NCI-H1436 (cell line): Measurements from ENCODE around the gene SLC27A2.
A peak's percentile ranks its signal among the peaks of the same experiment; 100 is the strongest.
"Not testable (repeated sequence)": the region's sequence is repeated elsewhere in the genome, so short reads cannot be mapped to it uniquely, and the experiment has no call there.

Experiments used
- DNase-seq: peaks from one replicate; lab custom pipeline; 2025; lab: John Stamatoyannopoulos, UW

SLC27A2 gene

DNA sequence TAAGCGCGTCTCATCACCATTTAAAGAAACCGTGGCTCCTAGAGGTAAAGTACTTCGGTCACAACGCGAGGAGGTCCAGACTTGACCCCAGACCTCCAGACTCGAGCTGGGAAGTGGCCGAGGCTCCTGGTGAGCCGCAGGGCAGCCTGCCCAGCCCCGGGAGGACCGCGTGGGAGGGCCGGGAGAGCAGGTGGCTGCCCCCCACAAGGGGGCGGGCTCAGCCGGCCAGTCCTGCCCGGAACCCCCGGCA is at the start of gene SLC27A2:
Gene SLC27A2 (plus strand): TSS at position 228 of the 250 bp plus-strand sequence. CDS start 232 bp downstream, outside the sequence.
- no peak for DNase-seq

DNA sequence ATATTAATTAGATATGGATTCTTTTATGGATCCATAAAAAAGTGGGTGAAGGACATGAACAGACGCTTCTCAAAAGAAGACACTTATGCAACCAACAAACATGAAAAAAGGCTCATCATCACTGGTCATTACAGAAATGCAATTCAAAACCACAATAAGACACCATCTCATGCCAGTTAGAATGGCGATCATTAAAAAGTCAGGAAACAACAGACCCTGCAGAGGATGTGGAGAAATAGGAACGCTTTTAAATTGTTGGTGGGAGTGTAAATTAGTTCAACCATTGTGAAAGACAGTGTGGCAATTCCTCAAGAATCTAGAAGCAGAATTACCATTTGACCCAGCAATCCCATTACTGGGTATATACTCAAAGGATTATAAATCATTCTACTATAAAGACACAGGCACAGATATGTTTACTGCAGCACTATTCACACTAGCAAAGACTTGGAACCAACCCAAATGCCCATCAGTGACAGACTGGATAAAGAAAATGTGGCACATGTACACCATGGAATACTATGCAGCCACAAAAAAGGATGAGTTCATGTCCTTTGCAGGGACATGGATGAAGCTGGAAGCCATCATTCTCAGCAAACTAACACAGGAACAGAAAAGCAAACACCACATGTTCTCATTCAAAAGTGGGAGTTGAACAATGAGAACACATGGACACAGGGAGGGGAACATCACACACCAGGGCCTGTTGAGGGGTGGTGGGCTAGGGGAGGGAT is 49.6 kb upstream of the SLC27A2 start:
- not testable (repeated sequence) for DNase-seq

DNA sequence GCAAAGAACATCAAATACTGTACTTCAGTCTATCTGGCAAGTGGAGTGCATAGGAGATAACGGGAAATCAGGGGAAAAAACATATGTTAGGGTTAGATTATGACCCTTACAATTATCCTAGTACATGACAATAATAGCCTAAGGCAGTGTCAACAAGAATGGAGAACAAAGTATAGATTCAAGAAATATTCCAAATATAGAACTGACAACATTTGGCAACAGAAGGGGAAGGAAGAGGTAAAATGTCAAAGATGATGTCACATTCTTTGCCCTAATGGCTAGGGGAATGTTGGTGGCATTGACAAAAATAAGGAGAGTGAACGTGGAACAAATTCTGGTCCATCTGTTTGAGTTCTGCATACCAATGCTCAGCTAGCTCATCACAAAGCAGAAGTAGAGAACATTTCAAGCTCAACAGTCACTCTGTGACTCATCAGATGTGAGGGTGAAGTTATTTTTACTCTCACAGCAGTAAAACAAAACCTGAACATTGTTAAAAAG is 47.4 kb upstream of the SLC27A2 start:
- DNase-seq = no peak

DNA sequence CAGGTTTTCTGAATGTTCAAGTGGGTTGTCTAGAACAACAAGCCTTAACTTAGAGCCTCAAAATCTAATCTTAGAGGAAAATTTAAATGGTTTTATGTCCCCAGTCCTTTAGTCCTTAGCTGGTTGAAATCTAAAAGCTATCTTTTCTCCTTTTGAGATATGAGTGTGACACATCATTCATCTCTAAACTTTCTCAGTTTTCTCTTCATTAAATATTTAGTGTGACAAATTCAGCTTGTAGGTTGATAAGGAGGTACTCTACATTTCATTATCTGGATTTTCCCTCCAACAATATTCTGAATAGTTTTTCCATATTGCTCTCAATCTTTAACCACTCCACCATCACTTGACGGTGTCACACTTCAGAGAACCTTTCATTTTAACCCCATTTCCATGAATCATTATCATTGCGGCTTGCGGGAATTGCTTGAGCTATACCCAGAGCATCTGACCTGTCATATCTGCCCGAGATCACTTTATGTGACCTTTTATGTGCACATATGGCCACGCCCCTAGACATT is 46.9 kb upstream of the SLC27A2 start:
- DNase-seq = no peak

DNA sequence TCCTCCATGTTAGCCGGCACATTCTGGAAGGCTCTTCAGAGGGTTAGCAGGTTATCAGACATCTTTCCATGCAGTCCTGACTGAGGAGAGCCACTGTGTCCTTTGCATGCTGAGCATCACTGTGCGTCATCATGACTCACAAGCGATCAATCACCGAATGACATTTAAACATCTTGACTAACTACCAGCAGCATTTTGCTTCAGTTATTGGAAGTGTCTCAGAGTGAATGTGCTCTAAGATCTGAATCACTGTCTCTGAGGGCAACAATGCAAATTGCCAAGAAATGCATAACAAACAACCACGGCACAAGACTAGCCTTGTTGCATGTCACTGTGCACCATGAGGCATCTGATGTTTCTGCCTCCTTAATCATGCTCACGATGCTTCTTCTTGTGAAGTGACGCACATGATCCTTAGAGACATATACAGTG is 44.6 kb upstream of the SLC27A2 start:
- no peak for DNase-seq

DNA sequence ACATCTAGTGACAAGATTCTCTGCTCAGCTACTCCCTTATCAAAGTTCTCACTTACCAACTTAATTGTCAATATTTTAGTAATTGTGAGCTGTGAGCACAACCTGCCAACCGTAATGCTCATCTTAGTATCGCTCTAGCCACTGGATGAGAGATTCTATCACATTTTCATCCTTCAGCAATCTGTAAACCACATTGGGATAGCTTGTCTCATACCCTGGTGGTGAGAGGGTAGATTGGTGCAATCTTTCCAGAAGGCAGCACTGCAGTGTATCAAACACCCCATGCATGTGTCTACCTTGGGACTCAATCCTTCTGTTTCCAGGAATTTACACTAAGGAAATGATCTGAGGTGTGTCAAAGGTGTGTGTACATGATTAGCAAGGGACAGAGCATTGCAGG is 44.1 kb upstream of the SLC27A2 start:
- no peak for DNase-seq

DNA sequence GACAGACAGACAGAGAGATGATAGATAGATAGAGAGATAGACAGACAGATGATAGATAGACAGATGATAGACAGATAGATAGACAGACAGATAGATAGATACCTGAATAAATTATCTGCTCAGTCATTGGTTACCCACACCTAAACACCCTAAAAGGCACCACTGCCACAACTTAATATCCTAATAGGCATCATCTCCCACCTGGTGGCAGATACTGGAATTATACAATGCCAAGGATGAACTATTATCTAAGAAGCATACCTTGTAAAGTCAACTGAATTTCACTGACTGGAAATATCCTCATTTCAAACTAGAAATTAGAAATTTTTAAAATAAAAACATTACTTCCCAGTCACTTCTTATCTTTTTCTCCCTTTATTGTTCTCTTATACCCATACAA is 43.6 kb upstream of the SLC27A2 start:
- no peak for DNase-seq

DNA sequence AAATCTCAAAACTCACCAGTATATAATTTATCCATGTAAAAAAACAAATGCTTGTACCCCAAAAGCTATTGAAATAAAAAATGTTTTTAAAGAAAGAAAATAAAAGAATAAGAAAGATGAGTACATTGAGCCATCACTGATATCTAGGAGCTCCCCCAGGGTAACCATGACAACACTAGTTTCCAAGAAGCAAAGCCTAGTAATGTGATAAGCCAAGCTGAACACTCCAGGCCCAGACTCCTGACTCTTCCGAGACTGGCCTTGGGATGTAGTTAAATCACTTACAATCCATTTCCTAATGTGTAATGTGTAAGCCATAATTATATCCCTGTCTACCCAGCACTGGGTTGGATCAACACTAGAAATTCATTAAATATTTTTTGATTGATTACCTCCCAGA is 41.9 kb upstream of the SLC27A2 start:
- no peak for DNase-seq

DNA sequence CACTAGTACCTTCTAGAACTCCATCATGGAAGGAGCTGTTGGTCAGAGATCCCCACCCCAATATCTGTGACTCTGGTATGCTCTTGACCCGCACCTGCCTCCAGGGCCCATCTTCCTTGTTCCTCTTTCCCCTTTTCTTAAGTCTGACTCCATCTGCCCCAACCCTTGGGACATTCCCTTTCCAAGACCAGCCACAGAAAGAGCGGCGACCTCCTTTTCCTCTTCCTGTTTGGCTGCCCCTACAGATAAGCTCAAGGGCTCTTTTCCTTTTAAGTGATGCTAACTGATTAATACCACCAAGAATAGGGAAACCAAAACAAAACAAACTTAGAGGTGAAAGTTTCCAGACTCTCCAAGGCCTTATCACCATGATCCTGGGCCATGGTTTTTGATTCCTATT is 41.0 kb upstream of the SLC27A2 start:
- no peak for DNase-seq

DNA sequence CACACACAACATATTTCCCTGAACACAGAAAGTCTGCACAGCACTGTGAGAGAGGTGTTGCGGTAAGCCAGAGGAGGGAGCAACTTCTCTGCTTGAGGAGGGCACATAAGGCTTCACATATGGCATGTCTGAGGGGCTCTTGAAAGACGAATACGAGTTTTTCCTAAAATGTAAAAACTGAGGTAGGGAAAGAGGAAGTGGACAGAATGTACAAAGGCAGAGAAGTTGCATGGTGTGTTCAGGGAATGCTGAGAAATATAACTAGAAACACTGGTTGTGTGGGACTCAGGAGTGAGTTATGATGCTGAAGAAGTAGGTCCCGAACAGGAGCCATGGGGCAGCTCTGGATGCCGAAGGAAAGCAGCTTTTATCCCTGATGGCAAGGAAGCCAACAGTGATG is 40.1 kb upstream of the SLC27A2 start:
- DNase-seq = no peak

DNA sequence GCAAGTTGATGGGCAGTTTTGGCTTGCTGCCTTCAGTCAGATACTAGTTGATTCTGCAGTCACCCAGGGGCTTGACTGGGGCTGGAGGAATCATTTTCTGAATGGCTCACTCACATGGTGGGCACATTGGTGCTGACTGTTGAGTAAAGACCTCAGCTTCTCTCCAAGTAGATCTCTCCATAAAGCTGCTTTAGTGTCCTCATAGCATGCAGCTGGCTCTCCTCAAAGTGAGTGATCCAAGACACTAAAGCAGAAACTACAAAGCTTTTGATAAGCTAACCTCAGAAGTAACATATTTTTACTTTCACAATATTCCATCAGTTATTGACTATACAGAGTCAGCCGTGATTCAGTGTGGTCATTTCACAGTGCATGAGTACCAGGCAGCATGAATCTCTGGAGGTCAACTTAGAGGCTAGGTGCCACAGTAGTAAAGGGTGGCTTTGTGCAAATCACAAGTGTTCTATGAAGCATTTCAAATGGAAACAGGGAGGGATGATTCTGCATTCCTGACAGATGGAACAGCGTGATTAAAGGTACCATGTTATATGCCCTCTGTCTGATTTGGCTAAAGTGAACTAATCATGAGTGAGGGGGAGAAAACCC is 38.6 kb upstream of the SLC27A2 start:
- no peak for DNase-seq

DNA sequence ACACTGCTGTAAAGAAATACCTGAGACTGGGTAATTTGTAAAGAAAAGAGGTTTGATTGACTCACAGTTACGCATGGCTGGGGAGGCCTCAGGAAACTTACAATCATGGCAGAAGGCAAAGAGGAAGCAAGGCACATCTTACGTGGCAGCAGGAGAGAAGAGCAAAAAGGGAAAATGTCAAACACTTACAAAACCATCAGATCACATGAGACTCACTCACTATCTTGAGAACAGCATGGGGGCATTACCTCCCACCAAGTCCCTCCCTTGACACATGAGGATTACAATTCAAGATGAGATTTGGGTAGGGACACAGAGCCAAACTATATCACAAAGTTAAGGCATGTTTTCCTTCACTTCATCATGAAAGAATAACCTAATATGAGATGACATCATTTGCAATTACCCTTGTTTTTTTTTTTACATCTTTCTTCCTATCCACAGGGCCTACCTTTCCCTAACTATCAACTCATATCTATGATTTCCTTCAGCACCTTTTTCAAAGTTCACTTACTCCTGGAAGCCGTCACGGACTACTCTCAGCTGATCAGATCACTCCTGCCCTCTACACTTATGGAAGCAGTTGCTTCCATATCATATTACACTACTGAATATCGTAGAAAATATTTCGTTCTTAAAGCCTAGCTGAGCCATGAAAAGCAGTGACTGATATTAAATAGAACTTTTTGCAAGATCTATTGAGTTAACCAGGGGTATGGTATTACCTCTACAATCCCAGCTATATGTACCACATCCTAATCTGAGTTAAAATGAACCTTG is 37.5 kb upstream of the SLC27A2 start:
- DNase-seq = no peak

DNA sequence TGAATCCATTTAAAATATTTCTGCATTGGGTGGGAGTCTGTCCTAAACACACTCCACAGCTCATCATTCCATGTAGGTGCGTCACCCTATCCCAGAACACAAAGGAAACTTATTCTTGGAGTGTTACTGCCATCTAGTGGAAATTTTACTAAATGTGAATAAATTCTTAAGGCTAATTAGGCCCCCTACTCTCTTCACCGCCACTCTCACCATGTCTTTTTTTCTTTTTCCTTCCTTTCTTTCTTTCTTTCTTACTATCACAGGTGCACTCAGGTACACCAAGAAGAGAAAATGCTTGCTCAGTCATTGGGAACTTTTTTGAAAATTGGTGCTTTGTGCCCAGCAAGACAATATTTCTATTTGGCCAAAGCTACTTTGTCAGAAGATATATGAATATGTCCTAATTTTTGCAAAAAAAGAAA is 36.5 kb upstream of the SLC27A2 start:
- peak; percentile 34 for DNase-seq

DNA sequence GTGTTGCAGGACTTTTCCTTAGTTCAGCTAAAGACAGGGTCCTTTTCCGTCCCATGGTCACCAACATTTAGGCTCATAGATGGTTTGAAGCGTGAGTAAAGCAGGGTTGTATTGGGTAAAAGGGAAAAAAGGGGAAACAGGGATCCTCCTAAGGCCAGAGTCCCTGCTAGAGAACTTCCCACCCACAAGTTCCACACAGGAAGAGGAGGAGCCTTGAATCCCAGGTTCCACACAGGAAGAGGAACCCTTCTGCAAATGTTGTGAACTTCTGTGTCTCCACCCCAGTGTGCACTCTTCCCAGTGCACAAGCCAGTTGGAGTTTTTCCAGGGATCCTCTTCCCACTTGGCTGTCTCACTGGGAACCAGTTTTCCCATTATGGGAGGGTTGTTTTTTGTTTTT is 35.4 kb upstream of the SLC27A2 start:
- no peak for DNase-seq

DNA sequence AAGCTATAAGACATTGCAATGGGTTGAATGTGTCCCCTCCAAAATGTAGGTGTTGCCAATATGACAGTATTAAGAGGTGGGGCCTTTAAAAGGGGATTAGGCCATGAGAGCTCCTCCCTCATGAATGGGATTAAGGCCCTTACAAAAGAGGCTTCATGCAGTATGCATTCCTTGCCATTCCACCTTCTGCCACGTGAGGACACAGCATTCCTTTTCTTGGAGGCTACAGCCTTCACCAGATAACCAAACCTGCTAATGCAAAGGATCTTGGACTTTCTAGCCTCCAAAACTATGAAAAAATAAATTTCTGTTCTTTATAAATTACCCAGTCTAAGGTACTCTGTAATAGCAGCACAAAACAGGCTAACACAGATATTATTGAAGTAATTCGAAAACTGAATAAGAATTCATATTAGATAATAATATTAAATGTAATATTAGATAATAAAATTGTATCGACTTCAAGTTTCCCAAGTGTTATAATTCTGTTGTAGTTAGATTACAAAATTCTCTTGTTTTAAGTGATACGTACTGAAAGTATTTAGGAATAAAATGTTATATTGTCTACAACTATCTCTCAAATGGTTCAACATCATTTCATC is 33.5 kb upstream of the SLC27A2 start:
- DNase-seq = no peak

DNA sequence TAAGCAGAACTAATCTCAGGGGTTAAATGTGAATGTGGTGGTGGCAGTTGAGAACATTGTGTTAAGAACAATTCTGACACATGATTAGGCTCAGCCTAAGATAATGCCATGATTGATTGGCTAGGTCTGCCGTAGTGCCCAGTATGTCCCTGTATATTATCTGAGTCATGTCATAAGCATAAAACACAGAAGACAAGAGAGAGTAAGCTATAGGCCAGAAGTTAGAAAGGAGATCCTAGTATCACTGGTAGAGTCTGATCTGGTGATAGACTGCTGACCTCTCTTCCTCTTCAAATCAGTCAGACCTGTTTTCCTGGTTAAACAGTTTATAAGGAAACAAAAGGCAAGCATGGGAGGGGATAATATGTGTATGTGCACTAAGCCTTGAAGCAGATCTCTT is 32.9 kb upstream of the SLC27A2 start:
- no peak for DNase-seq

DNA sequence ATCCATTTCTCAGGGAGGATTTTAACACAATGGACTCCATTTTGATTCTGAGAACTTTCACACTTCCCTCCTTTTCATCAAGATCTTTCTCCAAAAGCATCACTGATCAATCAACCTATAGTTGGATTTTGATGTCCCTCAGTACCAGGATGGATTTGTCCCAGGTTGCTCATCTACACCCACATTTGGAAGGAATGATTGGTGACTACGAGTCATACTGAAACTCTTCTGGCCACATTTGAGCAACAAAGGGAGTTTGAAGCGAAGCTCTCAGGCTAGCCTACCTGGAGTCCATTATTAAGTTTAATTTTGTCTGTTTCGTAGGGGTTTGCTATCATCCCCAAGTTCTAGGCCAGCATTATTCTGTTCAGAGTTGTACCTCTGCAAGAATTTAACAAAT is 31.6 kb upstream of the SLC27A2 start:
- no peak for DNase-seq

DNA sequence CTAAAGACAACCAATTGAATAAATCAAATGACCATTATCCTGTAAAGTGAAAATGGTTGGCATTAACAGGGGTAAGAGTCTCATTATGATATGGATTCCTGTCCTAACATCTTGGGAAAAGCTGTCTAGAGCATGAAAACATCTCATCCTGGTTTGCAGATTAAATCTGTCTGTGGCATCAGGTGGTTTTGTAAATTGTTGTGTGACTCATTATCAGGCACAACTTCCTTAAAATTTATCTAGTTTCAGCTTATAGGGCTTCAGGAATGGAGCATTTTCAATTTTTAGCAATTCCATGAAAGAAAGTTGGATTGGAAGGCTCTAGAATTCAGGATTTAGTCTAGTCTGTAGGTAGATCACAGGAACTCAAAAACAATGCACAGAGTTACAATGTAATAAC is 31.1 kb upstream of the SLC27A2 start:
- DNase-seq = no peak

DNA sequence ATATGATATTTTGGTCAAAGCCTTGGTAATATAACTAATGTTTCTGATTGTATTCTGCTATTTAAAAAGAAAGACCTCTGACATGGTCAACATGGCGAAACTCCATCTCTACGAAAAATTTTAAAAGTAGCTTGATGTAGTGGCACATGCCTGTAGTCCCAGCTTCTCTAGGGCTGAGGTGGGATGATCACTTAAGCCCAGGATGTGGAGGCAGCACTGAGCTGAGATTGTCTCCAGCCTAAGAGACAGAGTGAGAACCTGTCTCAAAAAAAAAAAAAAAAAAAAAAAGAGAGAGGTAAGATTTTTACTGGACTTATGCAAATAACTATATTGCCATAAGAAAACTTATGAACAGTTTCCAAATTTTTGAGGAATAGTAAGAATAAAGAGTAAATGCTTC is 30.5 kb upstream of the SLC27A2 start:
- DNase-seq = no peak

DNA sequence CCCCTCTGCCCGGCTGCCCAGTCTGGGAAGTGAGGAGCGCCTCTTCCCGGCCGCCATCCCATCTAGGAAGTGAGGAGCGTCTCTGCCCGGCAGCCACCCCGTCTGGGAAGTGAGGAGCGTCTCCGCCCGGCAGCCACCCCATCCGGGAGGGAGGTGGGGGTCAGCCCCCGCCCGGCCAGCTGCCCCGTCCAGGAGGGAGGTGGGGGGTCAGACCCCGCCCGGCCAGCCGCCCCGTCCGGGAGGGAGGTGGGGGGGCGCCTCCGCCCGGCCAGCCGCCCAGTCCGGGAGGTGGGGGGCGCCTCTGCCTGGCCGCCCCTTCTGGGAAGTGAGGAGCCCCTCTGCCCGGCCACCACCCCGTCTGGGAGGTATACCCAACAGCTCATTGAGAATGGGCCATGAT is 23.8 kb upstream of the SLC27A2 start:
- not testable (repeated sequence) for DNase-seq

DNA sequence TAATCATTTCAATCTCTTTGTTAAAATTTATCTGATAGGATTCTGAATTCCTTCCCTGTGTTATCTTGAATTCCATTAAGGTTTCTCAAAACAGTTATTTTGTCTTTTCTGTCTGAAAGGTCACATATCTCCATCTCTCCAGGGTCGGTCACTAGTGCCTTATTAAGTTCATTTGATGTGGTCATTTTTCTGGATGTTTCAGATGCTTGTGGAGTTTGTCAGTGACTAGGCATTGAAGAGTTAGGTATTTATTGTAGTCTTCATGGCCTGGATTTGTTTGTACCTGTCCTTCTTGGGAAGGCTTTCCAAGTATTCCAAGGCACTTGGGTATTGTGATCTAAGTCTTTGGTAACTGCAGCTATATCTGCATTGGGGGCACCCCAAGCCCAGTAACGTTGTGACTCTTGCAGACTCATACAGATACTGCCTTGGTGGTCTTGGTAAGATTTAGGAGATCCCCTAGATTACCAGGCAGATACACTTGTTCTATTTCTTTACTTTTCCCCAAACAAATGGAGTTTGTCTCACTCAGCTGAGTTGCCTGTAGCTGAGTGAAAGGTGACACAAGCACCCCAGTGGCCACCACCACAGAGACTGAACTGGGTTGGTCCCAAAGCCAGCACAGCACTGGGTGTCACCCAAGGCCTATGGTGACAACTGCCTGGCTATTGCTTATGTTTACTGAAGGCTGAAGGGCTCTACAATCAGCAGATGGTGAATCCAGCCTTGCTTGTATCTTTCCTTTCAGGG is 18.9 kb upstream of the SLC27A2 start:
- DNase-seq = no peak
